Measurements from ENCODE around the gene RAPSN. TPM values are rescaled to one million over a fixed set of nuclear protein-coding genes. Genes with fewer than 3 reads are reported as not detected.

Gene RAPSN
- total and polyA plus RNA-seq, 2 donors (not counting 3 experiments of a cell fraction or from before 2014, with no cell fraction given) = 0.18 to 1.6 TPM

DNA sequence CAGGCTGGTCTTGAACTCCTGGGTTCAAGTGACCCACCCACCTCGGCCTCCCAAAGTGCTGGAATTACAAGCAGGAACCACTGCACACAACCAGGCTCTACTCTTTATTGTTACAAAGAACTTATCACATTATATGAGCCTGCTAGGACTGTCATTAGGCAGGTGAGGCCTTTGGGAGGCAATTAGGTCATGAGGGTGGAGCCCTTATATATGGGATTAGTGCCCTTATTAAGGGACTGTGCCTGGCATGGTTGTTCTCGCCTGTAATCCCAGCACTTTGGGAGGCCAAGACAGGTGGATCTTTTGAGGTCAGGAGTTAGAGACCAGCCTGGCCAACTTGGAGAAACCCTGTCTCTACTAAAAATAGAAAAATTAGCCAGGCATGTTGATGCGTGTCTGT, 12.2 kb downstream of the RAPSN start:
- H3K79me2 ChIP-seq (ENCODE audit: control insufficient read depth, insufficient read depth, low read length) = no peaks in the 10 kb centered on the region
- H3K9me1 ChIP-seq (replicated peaks; ENCODE audit: control insufficient read depth, extremely low read depth, insufficient read depth, low read length) = no peaks in the 10 kb centered on the region
- no peak overlapping the region for H3K4me3 ChIP-seq (replicated peaks in 1 of 3; ENCODE audit: insufficient read depth in 1 of 3, low read depth in 1 of 3, low read length in 3 of 3)
- H3K4me1 ChIP-seq (ENCODE audit: control insufficient read depth, extremely low read depth, insufficient read depth, low read length) = no peaks in the 10 kb centered on the region
- FAIRE-seq (no peak), DNase-seq (ENCODE audit: low read depth, low spot score) (no peak)
- H3K9ac ChIP-seq (replicated peaks; ENCODE audit: extremely low read depth, insufficient read depth, low read length) = no peak overlapping the region
- H3K27me3 ChIP-seq (ENCODE audit: control insufficient read depth in 2 of 2, insufficient read depth in 2 of 2, low read length in 2 of 2) = no peaks in the 10 kb centered on the region
- dilution Hi-C loops (cut with MboI; ENCODE audit: extremely low pct_ligation_motif_present, low sequenced_read_pairs) (no loop called here), intact Hi-C loops (cut with micrococcal nuclease) (no loop called here)
- H3K27ac ChIP-seq (ENCODE audit: insufficient read depth, low read depth, low read length) = no peak overlapping the region
- H4K20me1 ChIP-seq (replicated peaks; ENCODE audit: control insufficient read depth, extremely low read depth, insufficient read depth, low read length) = no peaks in the 10 kb centered on the region
- no TSS peak for BruUV-seq (replicated peaks)
- no peak overlapping the region for H2AFZ ChIP-seq (ENCODE audit: low read depth, low read length)
- POLR2A ChIA-PET = no interaction called here
- no peak overlapping the region for H3K4me2 ChIP-seq (ENCODE audit: insufficient read depth, low read length)
- no peaks in the 10 kb centered on the region for H3K36me3 ChIP-seq (ENCODE audit: control insufficient read depth in 2 of 2, extremely low read depth in 1 of 2, insufficient read depth in 2 of 2, low read length in 2 of 2)
- H3K9me3 ChIP-seq (replicated peaks; ENCODE audit: control insufficient read depth, insufficient read depth, low read length) = no peaks in the 10 kb centered on the region
- TF ChIP-seq GATA2 (IDR thresholded peaks at IDR 0.05; ENCODE audit: insufficient read depth, insufficient read length, low read depth, low read length) = no peak
- TF ChIP-seq EZH2 (IDR thresholded peaks at IDR 0.05; ENCODE audit: borderline replicate concordance, low read depth, low read length, severe bottlenecking) = no peak
- TF ChIP-seq, protein P1, sequence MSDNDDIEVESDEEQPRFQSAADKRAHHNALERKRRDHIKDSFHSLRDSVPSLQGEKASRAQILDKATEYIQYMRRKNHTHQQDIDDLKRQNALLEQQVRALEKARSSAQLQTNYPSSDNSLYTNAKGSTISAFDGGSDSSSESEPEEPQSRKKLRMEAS (IDR thresholded peaks at IDR 0.05; ENCODE audit: insufficient read depth, insufficient read length) = no peak
- TF ChIP-seq JUN (IDR thresholded peaks at IDR 0.05; ENCODE audit: borderline replicate concordance, insufficient read depth, insufficient read length, low read depth) = no peak
- TF ChIP-seq, protein P2, sequence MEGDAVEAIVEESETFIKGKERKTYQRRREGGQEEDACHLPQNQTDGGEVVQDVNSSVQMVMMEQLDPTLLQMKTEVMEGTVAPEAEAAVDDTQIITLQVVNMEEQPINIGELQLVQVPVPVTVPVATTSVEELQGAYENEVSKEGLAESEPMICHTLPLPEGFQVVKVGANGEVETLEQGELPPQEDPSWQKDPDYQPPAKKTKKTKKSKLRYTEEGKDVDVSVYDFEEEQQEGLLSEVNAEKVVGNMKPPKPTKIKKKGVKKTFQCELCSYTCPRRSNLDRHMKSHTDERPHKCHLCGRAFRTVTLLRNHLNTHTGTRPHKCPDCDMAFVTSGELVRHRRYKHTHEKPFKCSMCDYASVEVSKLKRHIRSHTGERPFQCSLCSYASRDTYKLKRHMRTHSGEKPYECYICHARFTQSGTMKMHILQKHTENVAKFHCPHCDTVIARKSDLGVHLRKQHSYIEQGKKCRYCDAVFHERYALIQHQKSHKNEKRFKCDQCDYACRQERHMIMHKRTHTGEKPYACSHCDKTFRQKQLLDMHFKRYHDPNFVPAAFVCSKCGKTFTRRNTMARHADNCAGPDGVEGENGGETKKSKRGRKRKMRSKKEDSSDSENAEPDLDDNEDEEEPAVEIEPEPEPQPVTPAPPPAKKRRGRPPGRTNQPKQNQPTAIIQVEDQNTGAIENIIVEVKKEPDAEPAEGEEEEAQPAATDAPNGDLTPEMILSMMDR (IDR thresholded peaks at IDR 0.05; ENCODE audit: extremely low read depth in 1 of 2, insufficient read depth in 1 of 2, low read depth in 1 of 2, low read length in 2 of 2) = no peak
- TF ChIP-seq FOS (IDR thresholded peaks at IDR 0.05; ENCODE audit: borderline replicate concordance, insufficient read depth, low read length) = no peak
- TF ChIP-seq POLR2AphosphoS5 (IDR thresholded peaks at IDR 0.05; ENCODE audit: insufficient read depth, low read depth, low read length) = no peak
- TF ChIP-seq POLR2A (IDR thresholded peaks at IDR 0.05; ENCODE audit: low read depth, low read length) = no peak
- TF ChIP-seq MYC (IDR thresholded peaks at IDR 0.05; ENCODE audit: low read depth, low read length) = no peak
- CTCF ChIA-PET = no interaction called here

All from endothelial cell of umbilical vein (primary cell).